Midbrain (tissue), 1 donor: ENCODE measurements around the gene LHFPL3.

Experiments used
- DNase-seq: peaks from one replicate; lab custom pipeline; 2025; lab: John Stamatoyannopoulos, UW

The LHFPL3 gene

GRCh38 chr7:104371216-104371979 is 43.0 kb downstream of the LHFPL3 start:
- no peak for DNase-seq

GRCh38 chr7:104371980-104372357 is 43.6 kb downstream of the LHFPL3 start:
- no peak for DNase-seq

- DNase-seq = no peak
Observed at GRCh38 chr7:104382616-104383015, 54.2 kb downstream of the LHFPL3 start.

- DNase-seq = no peak
Observed at GRCh38 chr7:104386943-104387342, 58.5 kb downstream of the LHFPL3 start.

GRCh38 chr7:104388222-104388621 is 59.8 kb downstream of the LHFPL3 start:
- no peak for DNase-seq

GRCh38 chr7:104395162-104395561 is 66.8 kb downstream of the LHFPL3 start:
- DNase-seq = no peak

- DNase-seq = no peak
Observed at GRCh38 chr7:104397442-104397841, 69.0 kb downstream of the LHFPL3 start.

GRCh38 chr7:104408371-104408770 is 80.0 kb downstream of the LHFPL3 start:
- DNase-seq = no peak

GRCh38 chr7:104410742-104411141 is 82.3 kb downstream of the LHFPL3 start:
- DNase-seq = no peak

- no peak for DNase-seq
Observed at GRCh38 chr7:104412911-104413310, 84.5 kb downstream of the LHFPL3 start.

- no peak for DNase-seq
Observed at GRCh38 chr7:104414216-104414615, 85.8 kb downstream of the LHFPL3 start.

- no peak for DNase-seq
Observed at GRCh38 chr7:104415700-104416099, 87.3 kb downstream of the LHFPL3 start.

GRCh38 chr7:104416866-104417393 is 88.5 kb downstream of the LHFPL3 start:
- DNase-seq = no peak

GRCh38 chr7:104431930-104432329 is 103.5 kb downstream of the LHFPL3 start:
- no peak for DNase-seq

GRCh38 chr7:104434129-104434528 is 105.7 kb downstream of the LHFPL3 start:
- no peak for DNase-seq

- DNase-seq = no peak
Observed at GRCh38 chr7:104442481-104442880, 114.1 kb downstream of the LHFPL3 start.

- no peak for DNase-seq
Observed at GRCh38 chr7:104444017-104444416, 115.6 kb downstream of the LHFPL3 start.

GRCh38 chr7:104445393-104445792 is 117.0 kb downstream of the LHFPL3 start:
- no peak for DNase-seq

- no peak for DNase-seq
Observed at GRCh38 chr7:104450861-104451260, 122.5 kb downstream of the LHFPL3 start.

GRCh38 chr7:104453190-104453589 is 124.8 kb downstream of the LHFPL3 start:
- DNase-seq = no peak

- DNase-seq = no peak
Observed at GRCh38 chr7:104458875-104459274, 130.5 kb downstream of the LHFPL3 start.

- DNase-seq = no peak
Observed at GRCh38 chr7:104469166-104469820, 140.9 kb downstream of the LHFPL3 start.

- no peak for DNase-seq
Observed at GRCh38 chr7:104480529-104480928, 152.1 kb downstream of the LHFPL3 start.
